EL (cell line): ENCODE measurements around the gene CMC4.
A peak's percentile ranks its signal among the peaks of the same experiment; 100 is the strongest.

Experiments used
- DNase-seq: peaks from one replicate; pipeline ENCODE4 v3.0.0-alpha.2; 2016

CMC4 gene

GRCh38 chrX:155070975-155071693, at the start of gene CMC4, which contains the start of the genes BRCC3 and MTCP1:
TSS of gene CMC4 (minus strand) at chrX:155071136. CDS start at chrX:155064023, 7,113 bp downstream.
TSS of gene BRCC3 (plus strand) at chrX:155071508. CDS start at chrX:155071528, 20 bp downstream.
TSS of gene MTCP1 (minus strand) at chrX:155071136. CDS start at chrX:155066010, 5,126 bp downstream.
- DNase-seq: peak; percentile 80

DNA sequence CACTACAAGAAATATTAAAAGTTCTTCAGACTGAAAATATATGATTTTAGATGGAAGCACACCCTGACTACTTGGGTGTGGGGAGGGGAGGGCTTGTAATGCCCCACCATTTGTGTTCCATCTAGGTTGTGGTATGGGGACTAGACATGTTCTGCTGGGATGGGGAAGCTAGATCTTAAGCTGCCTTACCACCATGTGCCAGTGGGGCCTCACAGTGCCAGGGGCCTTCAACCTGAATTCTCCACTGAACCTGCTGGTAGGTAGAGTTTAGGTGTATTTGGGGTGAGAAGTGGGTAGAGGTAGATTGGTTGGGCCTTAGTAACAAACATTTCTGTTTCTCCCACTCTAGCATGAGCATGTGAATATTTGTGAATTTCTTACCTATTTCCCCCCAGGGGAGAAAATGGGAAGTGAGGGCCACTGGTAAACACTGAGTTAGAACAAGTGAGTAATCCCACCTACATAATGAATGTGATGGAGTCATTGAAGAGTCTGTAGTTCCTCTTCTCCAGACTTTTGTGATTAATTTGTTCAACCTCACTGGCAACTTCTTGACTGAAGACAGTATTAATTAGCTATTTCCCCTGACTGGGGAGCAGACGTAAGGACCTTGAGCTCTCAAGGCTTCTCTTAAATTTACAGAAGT, 44.4 kb upstream of the CMC4 start:
- no peak for DNase-seq

GRCh38 chrX:155113097-155113496, 42.2 kb upstream of the CMC4 start:
- DNase-seq: no peak

GRCh38 chrX:155112171-155112570, 41.2 kb upstream of the CMC4 start:
- DNase-seq: no peak

- DNase-seq: no peak
These were observed 37.5 kb upstream of the CMC4 start for GRCh38 chrX:155108427-155108826.

- DNase-seq: no peak
These were observed 35.0 kb upstream of the CMC4 start for GRCh38 chrX:155105919-155106318.

- peak; percentile 12 for DNase-seq
These were observed 23.6 kb upstream of the CMC4 start for GRCh38 chrX:155094468-155095061.

- no peak for DNase-seq
These were observed 16.2 kb upstream of the CMC4 start for GRCh38 chrX:155086961-155087735.

DNA sequence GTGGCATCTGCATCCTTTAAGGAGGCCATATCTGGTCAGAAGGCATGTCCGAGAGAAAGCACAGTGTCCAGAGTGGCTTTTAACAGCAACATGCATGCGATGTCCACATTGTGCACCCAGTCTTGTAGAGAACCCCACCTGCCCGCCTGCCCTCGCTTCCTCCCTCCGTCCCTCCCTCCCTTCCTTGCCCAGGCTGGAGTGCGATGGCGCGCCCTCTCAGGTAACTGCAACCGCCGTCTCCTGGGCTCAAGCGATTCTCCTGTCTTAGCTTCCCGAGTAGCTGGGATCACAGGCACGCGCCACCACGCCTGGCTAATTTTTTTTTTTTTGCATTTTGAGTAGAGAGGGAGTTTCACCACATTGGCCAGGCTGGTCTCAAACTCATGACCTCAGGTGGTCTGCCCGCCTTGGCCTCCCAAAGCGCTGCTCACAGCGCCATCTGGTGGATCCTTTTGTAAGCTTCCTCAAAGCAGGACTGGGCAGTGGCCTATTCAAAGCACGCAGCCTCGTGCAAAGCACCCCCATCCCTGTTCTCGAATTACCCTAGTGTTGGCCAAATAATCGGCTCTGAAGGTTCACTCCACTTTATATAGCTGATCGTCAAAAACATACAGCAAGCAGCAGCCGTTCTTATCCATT, 15.4 kb upstream of the CMC4 start:
- DNase-seq: peak; percentile 31

DNA sequence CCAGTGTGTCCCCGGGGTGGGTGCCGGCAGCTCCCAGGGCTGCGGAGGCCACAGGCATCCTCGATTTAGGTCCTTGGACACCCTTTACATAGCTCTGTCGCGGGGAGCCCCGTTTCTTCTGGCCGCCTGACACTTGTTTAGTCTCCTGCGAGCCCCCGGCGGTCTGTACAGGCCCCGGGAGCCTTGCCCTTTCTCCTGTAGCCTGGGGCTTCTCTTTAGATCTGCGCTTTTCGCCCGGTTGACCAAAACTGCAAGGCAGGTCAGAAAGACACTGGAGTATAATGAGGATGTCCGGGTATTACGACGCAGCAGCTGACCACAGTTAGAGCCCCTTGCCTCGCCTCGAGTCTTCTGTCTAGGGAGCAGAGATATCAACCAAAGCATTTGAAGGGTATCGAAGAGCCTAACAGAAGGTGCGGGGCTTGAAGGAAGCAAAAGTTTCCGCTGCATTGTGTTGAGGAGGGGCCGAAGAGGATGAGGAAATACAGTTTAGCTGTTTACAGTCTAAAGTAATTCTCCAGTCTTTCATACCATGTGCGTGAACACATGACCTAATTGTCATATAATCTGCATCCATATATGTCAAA, 851 bp upstream of the CMC4 start:
- peak; percentile 8 for DNase-seq

DNA sequence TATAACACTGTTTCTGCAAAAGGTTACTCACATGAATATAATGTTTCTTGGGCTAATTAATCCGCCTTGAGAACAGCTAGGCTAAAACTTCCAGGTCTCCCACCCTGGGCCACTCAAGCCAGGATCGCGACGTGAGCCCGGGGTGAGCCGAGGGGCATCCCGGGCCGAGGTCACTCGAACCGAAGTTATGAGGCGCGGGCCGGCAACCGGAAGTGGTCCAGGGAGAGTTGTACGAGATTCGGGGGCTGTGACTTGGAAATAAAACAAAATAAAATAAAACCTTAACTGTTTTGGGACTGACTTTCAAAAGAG, 317 bp downstream of the CMC4 start:
- no peak for DNase-seq

- DNase-seq: no peak
These were observed 898 bp downstream of the CMC4 start for GRCh38 chrX:155070038-155070437.

DNA sequence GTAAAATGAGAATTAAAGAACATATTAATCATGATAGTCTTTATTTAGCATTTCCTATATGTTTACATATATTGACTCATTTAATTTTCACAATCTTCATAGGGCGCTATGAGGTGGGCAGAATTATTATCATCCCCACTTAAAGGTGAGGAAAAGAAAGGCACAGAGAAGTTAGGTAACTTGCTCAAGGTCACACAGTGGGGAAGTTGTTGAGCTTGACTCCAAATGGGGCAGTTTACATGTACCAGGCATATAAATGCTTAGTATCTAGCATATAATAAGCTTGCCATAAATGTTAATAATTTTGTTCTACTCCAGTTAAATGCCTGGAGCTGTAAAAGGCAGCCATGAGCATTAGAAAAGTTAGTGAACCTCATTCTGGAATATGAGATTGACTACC, 1.5 kb downstream of the CMC4 start:
- DNase-seq: no peak

GRCh38 chrX:155068165-155068564, 2.8 kb downstream of the CMC4 start:
- peak; percentile 79 for DNase-seq

GRCh38 chrX:155065035-155065734, 5.8 kb downstream of the CMC4 start:
- peak; percentile 34 for DNase-seq

GRCh38 chrX:155061760-155062159, 9.2 kb downstream of the CMC4 start:
- no peak for DNase-seq

GRCh38 chrX:155056877-155057792, 13.8 kb downstream of the CMC4 start:
- DNase-seq: peak; percentile 68

- DNase-seq: no peak
These were observed 14.5 kb downstream of the CMC4 start for GRCh38 chrX:155056471-155056870.

GRCh38 chrX:155055494-155055893, 15.4 kb downstream of the CMC4 start:
- DNase-seq: no peak

- DNase-seq: no peak
These were observed 16.7 kb downstream of the CMC4 start for GRCh38 chrX:155054255-155054654.

DNA sequence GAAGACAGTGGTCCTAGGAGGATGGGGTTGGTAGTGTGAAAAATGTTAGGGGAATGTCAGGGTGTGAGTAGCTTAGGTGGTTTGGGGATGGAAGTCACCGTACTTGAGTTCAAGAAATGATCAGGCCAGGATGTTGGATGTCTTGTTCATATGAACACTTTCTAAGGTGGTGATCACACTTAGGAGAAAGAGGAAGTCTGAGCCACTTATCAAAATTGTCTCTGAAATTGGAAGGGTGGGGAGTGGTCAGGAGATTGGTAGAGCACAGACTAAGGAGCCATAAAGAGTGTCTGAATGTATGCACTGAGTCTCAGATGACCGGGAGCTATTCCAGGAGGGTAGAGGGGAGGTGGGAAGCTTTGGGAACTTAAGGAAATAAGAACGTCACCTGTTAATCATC, 17.3 kb downstream of the CMC4 start:
- no peak for DNase-seq
